Stomach (tissue), 4 donors: ENCODE results near the gene IQGAP2.

Source experiments
- CTCF ChIP-seq, 7 experiments: fragments of 450-650 bp in 4 of 7; fragments of 200-600 bp in 3 of 7; sonication (generic) in 3 of 7; IDR thresholded peaks; one replicate each; pipeline ENCODE4 v1.5.1; 2016 to 2019; ENCODE audit warnings: antibody characterized with exemption in 7 of 7, control low read depth in 2 of 7, mild to moderate bottlenecking in 1 of 7
- EP300 ChIP-seq: sonication (generic); formaldehyde crosslinking; IDR thresholded peaks from one replicate; pipeline ENCODE4 v1.6.1; 2017; ENCODE audit warnings: antibody characterized with exemption
- POLR2A ChIP-seq, 4 donors: fragments of 450-650 bp; IDR thresholded peaks; one replicate each; pipeline ENCODE4 v1.6.1; 2016; ENCODE audit warnings: antibody characterized with exemption in 4 of 4, control low read depth in 2 of 4, mild to moderate bottlenecking in 1 of 4, moderate library complexity in 1 of 4
- POLR2AphosphoS5 ChIP-seq, 3 donors: sonication (generic); formaldehyde crosslinking; IDR thresholded peaks; one replicate each; pipeline ENCODE4 v1.6.1; 2016; ENCODE audit warnings: antibody characterized with exemption in 3 of 3

GRCh38 chr5:76384705-76385104, 18.4 kb upstream of the IQGAP2 start:
- no peak for TF ChIP-seq CTCF (IDR thresholded peaks at IDR 0.05)
- TF ChIP-seq POLR2A (IDR thresholded peaks at IDR 0.05): no peak
- no peak for TF ChIP-seq EP300
- no peak for TF ChIP-seq POLR2AphosphoS5 (IDR thresholded peaks at IDR 0.05)
